Islet of Langerhans (tissue), 1 donor: Measurements from ENCODE around the gene GCNT2.
"Not testable (repeated sequence)": the region's sequence is repeated elsewhere in the genome, so short reads cannot be mapped to it uniquely, and the experiment has no call there.

Experiments
- FAIRE-seq: peaks from one replicate; lab custom pipeline; 2011; peaks lifted over from hg19 to GRCh38; lab: Jason Lieb, UNC

The GCNT2 gene

DNA sequence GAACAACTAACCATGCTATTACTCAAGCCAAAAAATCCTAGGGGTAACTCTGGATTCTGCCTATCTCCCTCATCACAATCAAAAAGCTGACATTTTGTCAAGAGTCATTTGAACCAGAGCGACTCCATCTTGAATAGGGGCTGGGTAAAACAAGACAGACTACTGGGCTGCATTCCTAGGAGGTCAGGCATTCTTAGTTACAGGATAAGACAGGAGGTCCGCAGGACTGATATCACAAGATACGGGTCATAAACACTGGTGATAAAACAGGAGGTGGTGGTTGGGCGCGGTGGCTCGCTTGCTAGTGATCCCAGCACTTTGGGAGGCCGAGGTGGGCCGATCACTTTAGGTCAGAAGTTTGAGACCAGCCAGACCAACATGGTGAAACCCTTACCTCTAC, 141.1 kb downstream of the GCNT2 start:
- FAIRE-seq, result no peak

DNA sequence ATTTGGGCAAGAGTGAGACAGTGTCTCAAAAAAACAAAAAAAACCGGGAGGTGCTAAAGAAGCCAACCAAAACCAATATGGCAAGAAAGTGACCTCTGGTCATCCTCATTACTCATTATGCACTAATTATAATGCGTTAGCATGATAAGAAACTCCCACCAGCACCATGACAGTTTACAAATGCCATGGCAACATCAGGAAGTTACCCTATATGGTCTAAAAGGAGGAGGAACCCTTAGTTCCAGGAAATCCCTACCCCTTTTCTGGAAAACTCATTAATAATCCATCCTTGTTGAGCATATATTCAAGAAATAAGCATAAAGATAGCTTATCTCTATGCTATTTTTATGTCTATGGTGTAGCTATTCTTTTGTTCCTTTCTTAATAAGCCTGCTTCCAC, 141.6 kb downstream of the GCNT2 start:
- FAIRE-seq, result no peak

DNA sequence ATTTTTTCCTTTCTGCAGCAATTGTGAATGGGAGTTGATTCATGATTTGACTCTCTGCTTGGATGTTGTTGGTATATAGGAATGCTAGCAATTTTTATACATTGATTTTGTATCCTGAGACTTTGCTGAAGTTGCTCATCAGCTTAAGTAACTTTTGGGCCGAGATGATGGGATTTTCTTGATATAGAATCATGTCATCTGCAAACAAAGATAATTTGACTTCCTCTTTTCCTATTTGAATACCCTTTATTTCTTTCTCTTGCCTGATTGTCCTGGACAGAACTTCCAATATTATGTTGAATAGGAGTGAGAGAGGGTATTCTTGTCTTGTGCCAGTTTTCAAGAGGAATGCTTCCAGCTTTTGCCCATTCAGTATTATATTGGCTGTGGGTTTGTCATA, 144.4 kb downstream of the GCNT2 start:
- not testable (repeated sequence) for FAIRE-seq

DNA sequence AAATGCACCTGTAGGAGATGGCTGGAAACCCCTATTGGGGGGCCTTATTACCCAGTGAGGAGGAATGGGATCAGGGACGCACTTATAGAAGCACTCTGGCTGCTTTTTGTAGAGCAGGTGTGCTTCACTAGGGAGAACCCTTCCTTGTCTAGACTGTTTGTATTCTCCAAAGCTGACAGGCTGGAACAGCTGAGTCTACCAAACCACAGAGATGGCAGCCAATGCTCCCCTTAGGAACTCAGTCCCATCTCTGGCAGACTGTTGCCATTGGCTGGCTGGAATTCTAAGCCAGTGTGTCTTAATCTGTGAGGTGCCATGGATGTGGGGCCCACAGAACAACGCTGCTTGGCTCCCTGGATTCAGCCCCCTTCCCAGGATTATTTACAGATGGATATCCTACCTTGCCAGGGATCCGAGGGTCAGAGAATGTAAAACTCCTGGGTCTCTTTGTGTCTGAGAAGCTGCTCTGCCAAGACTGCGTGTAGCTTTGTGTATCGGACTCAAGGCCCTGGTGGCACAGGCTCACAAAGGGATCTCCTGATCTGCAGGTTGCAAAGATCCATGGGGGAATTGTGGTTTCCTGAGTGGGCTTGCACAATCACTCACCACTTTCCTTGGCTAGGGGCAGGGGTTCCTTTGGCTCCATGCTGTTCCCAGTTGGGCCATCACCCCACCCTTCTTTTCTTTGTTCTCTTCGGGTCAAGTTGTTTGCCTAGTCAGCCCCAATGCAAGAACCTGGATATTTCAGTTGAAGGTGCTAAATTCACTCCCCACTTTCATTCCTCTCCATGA, 147.2 kb downstream of the GCNT2 start:
- no peak for FAIRE-seq

DNA sequence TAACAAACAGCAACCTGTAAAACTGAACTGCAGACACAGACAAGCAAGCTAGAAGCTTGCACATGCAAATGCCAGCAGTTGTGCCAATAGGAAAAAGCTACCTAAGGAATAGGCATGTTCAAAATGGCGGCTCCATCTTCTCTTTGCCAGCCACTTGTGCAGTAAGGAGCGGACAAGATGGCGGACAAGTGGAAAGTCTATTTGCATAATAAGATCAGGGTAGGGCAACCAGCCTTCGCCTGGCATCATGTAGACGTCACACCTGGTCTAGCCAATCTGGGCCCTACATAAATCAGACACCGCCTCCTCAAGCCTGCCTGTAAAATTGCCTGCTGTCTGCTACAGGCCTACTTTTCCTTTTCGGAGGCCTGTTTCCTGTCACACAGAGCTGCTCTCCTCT, 155.3 kb downstream of the GCNT2 start:
- FAIRE-seq, result no peak

DNA sequence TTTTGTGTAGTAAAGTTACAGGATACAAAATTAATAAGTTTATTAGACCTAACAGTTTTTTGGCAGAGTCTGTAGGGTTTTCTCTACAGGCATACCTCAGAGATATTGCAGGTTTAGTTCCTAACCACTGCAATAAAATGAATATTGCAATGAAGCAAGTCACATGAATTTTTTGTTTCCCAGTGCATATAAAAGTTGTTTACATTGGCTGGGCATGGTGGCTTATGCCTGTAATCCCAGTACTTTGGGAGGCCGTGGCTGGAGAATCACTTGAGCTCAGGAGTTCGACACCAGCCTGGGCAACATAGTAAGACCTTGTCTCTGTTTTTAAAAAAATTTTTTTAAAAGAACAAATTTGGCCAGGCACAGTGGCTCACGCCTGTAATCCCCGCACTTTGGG, 157.3 kb downstream of the GCNT2 start:
- no peak for FAIRE-seq
